ENCODE data around the gene HELZ2. TPM values are rescaled to one million over a fixed set of nuclear protein-coding genes. Genes with fewer than 3 reads are reported as not detected.

HELZ2 gene
- total RNA-seq, 1 experiment from 2014 or later = 35.2 TPM

GRCh38 chr20:63542696-63543095, 31.3 kb downstream of the HELZ2 start:
- no peaks in the 10 kb centered on the region for H3K9me3 ChIP-seq
- peaks cover 22% of the 10 kb centered on the region for H3K4me1 Mint-ChIP-seq (ENCODE audit: low read depth, unreplicated experiment)
- no peak overlapping the region for H3K27ac Mint-ChIP-seq (ENCODE audit: unreplicated experiment)
- H3K9me3 Mint-ChIP-seq (ENCODE audit: unreplicated experiment) = no peaks in the 10 kb centered on the region
- no peak overlapping the region for H3K4me3 Mint-ChIP-seq (ENCODE audit: unreplicated experiment)
- DNase-seq = no peak
- POLR2A ChIA-PET = interaction anchor here (0.6 kb wide), 1 partner anchor 82 kb away, joined by 5 read pairs; no protein-coding TSS in a partner anchor
- peaks cover 30% of the 10 kb centered on the region for H3K4me1 ChIP-seq
- BruUV-seq (replicated peaks) = no TSS peak
- H3K36me3 Mint-ChIP-seq (ENCODE audit: insufficient read depth, unreplicated experiment) = peaks cover 4% of the 10 kb centered on the region
- intact Hi-C loops (cut with micrococcal nuclease; ENCODE audit: unreplicated experiment) = no loop called here
- no peaks in the 10 kb centered on the region for H3K27me3 Mint-ChIP-seq (ENCODE audit: insufficient read depth, unreplicated experiment)
- H3K27me3 ChIP-seq (replicated peaks; ENCODE audit: control insufficient read depth, insufficient read depth, low read length) = no peaks in the 10 kb centered on the region
- CTCF ChIA-PET = interaction anchor here (0.6 to 1.4 kb wide), 3 partner anchors 14 to 179 kb away, joined by 3 read pairs; no protein-coding TSS in a partner anchor
- H3K4me3 ChIP-seq (ENCODE audit: low read depth, low read length) = no peak overlapping the region
- H3K36me3 ChIP-seq (ENCODE audit: control insufficient read depth, insufficient read depth, low read length) = no peaks in the 10 kb centered on the region
- no peak for TF ChIP-seq CTCF (IDR thresholded peaks at IDR 0.05; ENCODE audit: insufficient read depth in 1 of 2, low read depth in 1 of 2, low read length in 1 of 2, severe bottlenecking in 1 of 2, unreplicated experiment in 1 of 2)

DNA sequence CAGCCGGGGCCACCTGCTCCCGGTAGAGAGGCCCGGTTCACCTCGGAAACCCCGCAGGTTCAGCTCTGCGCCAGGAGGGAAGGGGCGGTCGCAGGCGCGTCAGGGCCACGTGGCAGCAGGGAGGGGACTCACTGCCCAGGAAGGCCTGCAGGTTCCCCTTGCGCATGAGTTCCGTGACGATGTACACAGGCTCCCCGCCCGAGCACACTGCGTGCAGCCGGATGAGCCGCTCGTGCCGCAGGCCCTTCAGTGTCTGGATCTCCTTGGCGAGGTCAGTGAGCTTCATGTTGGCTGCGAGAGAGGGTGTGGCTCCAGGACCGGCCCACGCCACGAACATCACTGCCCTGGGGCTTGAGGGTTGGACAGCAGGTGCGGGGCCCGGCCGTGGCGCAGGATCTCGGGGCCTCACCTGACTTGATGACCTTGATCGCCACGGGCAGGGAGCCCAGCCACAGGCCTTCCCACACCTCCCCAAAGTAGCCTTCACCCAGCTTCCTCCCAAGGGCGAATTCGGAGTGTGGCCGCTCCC, 31.9 kb downstream of the HELZ2 start:
- Mint-ChIP-seq H3K4me3 (ENCODE audit: unreplicated experiment) (no peak overlapping the region), H3K27me3 (ENCODE audit: insufficient read depth, unreplicated experiment) (no peaks in the 10 kb centered on the region), H3K27ac (ENCODE audit: unreplicated experiment) (no peak overlapping the region), H3K9me3 (ENCODE audit: unreplicated experiment) (no peaks in the 10 kb centered on the region), H3K36me3 (ENCODE audit: insufficient read depth, unreplicated experiment) (peaks cover 5% of the 10 kb centered on the region), H3K4me1 (ENCODE audit: low read depth, unreplicated experiment) (peaks cover 22% of the 10 kb centered on the region)
- TF ChIP-seq CTCF (IDR thresholded peaks at IDR 0.05; ENCODE audit: insufficient read depth in 1 of 2, low read depth in 1 of 2, low read length in 1 of 2, severe bottlenecking in 1 of 2, unreplicated experiment in 1 of 2) = no peak
- ChIA-PET CTCF (interaction anchor here (0.6 to 1.4 kb wide), 8 partner anchors 12 to 523 kb away, joined by 3 to 4 read pairs (median 3); no protein-coding TSS in a partner anchor), POLR2A (interaction anchor here (0.6 kb wide), 1 partner anchor 414 kb away, joined by 5 read pairs; the partner anchor contains the start of gene UCKL1)
- no peaks in the 10 kb centered on the region for H3K27me3 ChIP-seq (replicated peaks; ENCODE audit: control insufficient read depth, insufficient read depth, low read length)
- DNase-seq = no peak
- BruUV-seq (replicated peaks) = no TSS peak
- no peak overlapping the region for H3K4me3 ChIP-seq (ENCODE audit: low read depth, low read length)
- H3K9me3 ChIP-seq = no peaks in the 10 kb centered on the region
- no peaks in the 10 kb centered on the region for H3K36me3 ChIP-seq (ENCODE audit: control insufficient read depth, insufficient read depth, low read length)
- intact Hi-C loops (cut with micrococcal nuclease; ENCODE audit: unreplicated experiment) = no loop called here
- peaks cover 36% of the 10 kb centered on the region for H3K4me1 ChIP-seq

GRCh38 chr20:63541371-63541770, 32.7 kb downstream of the HELZ2 start:
- intact Hi-C loops (cut with micrococcal nuclease; ENCODE audit: unreplicated experiment) = no loop called here
- ChIA-PET CTCF (interaction anchor here (0.7 to 1.4 kb wide), 2 partner anchors 80 to 100 kb away, joined by 3 read pairs; no protein-coding TSS in a partner anchor), POLR2A (no interaction called here)
- Histone ChIP-seq H3K9me3 (no peaks in the 10 kb centered on the region), H3K4me1 (peaks cover 36% of the 10 kb centered on the region), H3K4me3 (ENCODE audit: low read depth, low read length) (no peak overlapping the region), H3K36me3 (ENCODE audit: control insufficient read depth, insufficient read depth, low read length) (no peaks in the 10 kb centered on the region), H3K27me3 (replicated peaks; ENCODE audit: control insufficient read depth, insufficient read depth, low read length) (no peaks in the 10 kb centered on the region)
- Mint-ChIP-seq H3K27ac (ENCODE audit: unreplicated experiment) (no peak overlapping the region), H3K27me3 (ENCODE audit: insufficient read depth, unreplicated experiment) (no peaks in the 10 kb centered on the region), H3K4me1 (ENCODE audit: low read depth, unreplicated experiment) (peaks cover 22% of the 10 kb centered on the region), H3K9me3 (ENCODE audit: unreplicated experiment) (no peaks in the 10 kb centered on the region), H3K4me3 (ENCODE audit: unreplicated experiment) (no peak overlapping the region), H3K36me3 (ENCODE audit: insufficient read depth, unreplicated experiment) (peaks cover 5% of the 10 kb centered on the region)
- no peak for DNase-seq
- TF ChIP-seq CTCF (IDR thresholded peaks at IDR 0.05; ENCODE audit: insufficient read depth in 1 of 2, low read depth in 1 of 2, low read length in 1 of 2, severe bottlenecking in 1 of 2, unreplicated experiment in 1 of 2) = no peak
- no TSS peak for BruUV-seq (replicated peaks)
